Lung (tissue), 12 donors: Measurements from ENCODE around the gene LOXHD1. TPM values are rescaled to one million over a fixed set of nuclear protein-coding genes. Genes with fewer than 3 reads are reported as not detected.

Experiments
- ATAC-seq: fragments of 200-7000 bp; cut with Tn5 transposase; one replicate; pipeline ENCODE4 v1.9.1; 2020; ENCODE audit warnings: moderate number of reproducible peaks; ENCODE audit not compliant: insufficient read depth, low FRiP score
- DNase-seq, 3 donors: peaks; one replicate each; pipeline ENCODE4 v3.0.0-alpha.2; 2013 to 2017
- H3K27ac ChIP-seq, 2 donors: one replicate each; pipeline ENCODE4 v1.5.1; 2013; ENCODE audit warnings: mild to moderate bottlenecking in 2 of 2, moderate library complexity in 2 of 2, control low read depth in 1 of 2, inconsistent platforms in 1 of 2, low read depth in 1 of 2, low read length in 1 of 2
- H3K27me3 ChIP-seq, 3 donors: one replicate each; pipeline ENCODE4 v1.5.1; 2013; ENCODE audit warnings: low read length in 2 of 3; ENCODE audit not compliant: control insufficient read depth in 3 of 3, insufficient read depth in 3 of 3
- H3K36me3 ChIP-seq, 4 donors: one replicate each; pipeline ENCODE4 v1.5.1; 2013; ENCODE audit warnings: low read length in 4 of 4, mild to moderate bottlenecking in 1 of 4, moderate library complexity in 1 of 4; ENCODE audit not compliant: control insufficient read depth in 4 of 4, insufficient read depth in 4 of 4
- H3K4me1 ChIP-seq, 5 donors: one replicate each; pipeline ENCODE4 v1.5.1; 2013; ENCODE audit warnings: low read length in 5 of 5, mild to moderate bottlenecking in 2 of 5, moderate library complexity in 1 of 5; ENCODE audit not compliant: control insufficient read depth in 5 of 5, insufficient read depth in 5 of 5
- H3K4me3 ChIP-seq: one replicate; pipeline ENCODE4 v1.5.1; 2013; ENCODE audit warnings: mild to moderate bottlenecking, control low read depth, moderate library complexity
- H3K9ac ChIP-seq, 2 donors: one replicate each; pipeline ENCODE4 v1.5.1; 2013; ENCODE audit warnings: low read length in 2 of 2, control low read depth in 1 of 2; ENCODE audit not compliant: insufficient read depth in 1 of 2
- H3K9me3 ChIP-seq, 4 donors: one replicate each; pipeline ENCODE4 v1.5.1; 2013; ENCODE audit warnings: low read length in 3 of 4, mild to moderate bottlenecking in 1 of 4, moderate library complexity in 1 of 4; ENCODE audit not compliant: control insufficient read depth in 4 of 4, insufficient read depth in 3 of 4
- CTCF ChIP-seq: IDR thresholded peaks from 2 replicates; pipeline ENCODE4 v1.5.1; 2012; ENCODE audit warnings: mild to moderate bottlenecking; ENCODE audit errors: control extremely low read depth, extremely low read depth
- WGBS, 2 donors: extraction: QIAGEN DNeasy Blood & Tissue Kit; methylation state at CpG; one replicate each; pipeline ENCODE4 v1.1.7; 2013; 5-methylcytosine and 5-hydroxymethylcytosine counted together
- polyA plus RNA-seq, 2 donors: library from polyadenylated mRNA; stranded (reverse); fragments of 200-250 nt; gene quantifications; one replicate each; pipeline ENCODE4 v1.2.1, GENCODE V29; 2013
- total RNA-seq, 2 donors: library from RNA; depleted of rRNA in 1 of 2; stranded (reverse); fragments of >200 nt in 1 of 2; gene quantifications; one replicate each; pipeline ENCODE4 v1.2.1, GENCODE V29; 2014 to 2021
- donor health status: control.
- donor health status: control.
- donor health status: Bipolar disorder and iron deficiency.
- donor health status: healthy.
- donor health status: DM: yes; HTN: yes; CAD: no.

LOXHD1 gene
- total and polyA plus RNA-seq, 4 donors, result 0.45 to 3.1 (median 1.2) TPM

- Histone ChIP-seq H3K27me3 (peaks cover 0 to 7% (median 5%) of the 10 kb centered on the region in 3 donors), H3K9ac (no peak overlapping the region), H3K4me3 (no peak overlapping the region), H3K9me3 (no peaks in the 10 kb centered on the region), H3K36me3 (no peaks in the 10 kb centered on the region), H3K4me1 (no peaks in the 10 kb centered on the region), H3K27ac (no peak overlapping the region)
- 82 to 88% methylated on average over 11 of the region's 11 CpGs for WGBS, 2 donors
- ATAC-seq, result no peak
- DNase-seq, result no peak
- no peak for TF ChIP-seq CTCF
Observed at GRCh38 chr18:46488471-46489213, 168.4 kb downstream of the LOXHD1 start.

GRCh38 chr18:46485675-46486194 lies 171.3 kb downstream of the LOXHD1 start:
- TF ChIP-seq CTCF, result no peak
- Histone ChIP-seq H3K4me3 (no peak overlapping the region), H3K4me1 (peaks cover 0 to 2% (median 0%) of the 10 kb centered on the region in 5 donors), H3K27me3 (peaks cover 0 to 8% (median 5%) of the 10 kb centered on the region in 3 donors), H3K9me3 (peaks cover 0 to 8% (median 0%) of the 10 kb centered on the region in 4 donors), H3K27ac (no peak overlapping the region), H3K36me3 (no peaks in the 10 kb centered on the region), H3K9ac (no peak overlapping the region)
- ATAC-seq (no peak), DNase-seq (no peak)
- WGBS, 2 donors, result 19 to 28% methylated on average over 2 of the region's 2 CpGs

- 39 to 42% methylated on average over 16 of the region's 16 CpGs for WGBS, 2 donors
- Histone ChIP-seq H3K4me1 (peaks cover 0 to 8% (median 0%) of the 10 kb centered on the region in 5 donors), H3K36me3 (no peaks in the 10 kb centered on the region), H3K9me3 (peaks cover 0 to 8% (median 0%) of the 10 kb centered on the region in 4 donors), H3K9ac (no peak overlapping the region), H3K27me3 (peaks cover 0 to 8% (median 5%) of the 10 kb centered on the region in 3 donors), H3K4me3 (no peak overlapping the region), H3K27ac (no peak overlapping the region)
- no peak for DNase-seq
- no peak for TF ChIP-seq CTCF
- ATAC-seq, result no peak
Observed at GRCh38 chr18:46484971-46485370, 172.0 kb downstream of the LOXHD1 start.
